ENCODE results near the gene PHF21A. TPM values are rescaled to one million over a fixed set of nuclear protein-coding genes. Genes with fewer than 3 reads are reported as not detected.
A peak's percentile ranks its signal among the peaks of the same experiment; 100 is the strongest.

Gene PHF21A
- total RNA-seq, 1 donor from 2014 or later, result 33.7 TPM

DNA sequence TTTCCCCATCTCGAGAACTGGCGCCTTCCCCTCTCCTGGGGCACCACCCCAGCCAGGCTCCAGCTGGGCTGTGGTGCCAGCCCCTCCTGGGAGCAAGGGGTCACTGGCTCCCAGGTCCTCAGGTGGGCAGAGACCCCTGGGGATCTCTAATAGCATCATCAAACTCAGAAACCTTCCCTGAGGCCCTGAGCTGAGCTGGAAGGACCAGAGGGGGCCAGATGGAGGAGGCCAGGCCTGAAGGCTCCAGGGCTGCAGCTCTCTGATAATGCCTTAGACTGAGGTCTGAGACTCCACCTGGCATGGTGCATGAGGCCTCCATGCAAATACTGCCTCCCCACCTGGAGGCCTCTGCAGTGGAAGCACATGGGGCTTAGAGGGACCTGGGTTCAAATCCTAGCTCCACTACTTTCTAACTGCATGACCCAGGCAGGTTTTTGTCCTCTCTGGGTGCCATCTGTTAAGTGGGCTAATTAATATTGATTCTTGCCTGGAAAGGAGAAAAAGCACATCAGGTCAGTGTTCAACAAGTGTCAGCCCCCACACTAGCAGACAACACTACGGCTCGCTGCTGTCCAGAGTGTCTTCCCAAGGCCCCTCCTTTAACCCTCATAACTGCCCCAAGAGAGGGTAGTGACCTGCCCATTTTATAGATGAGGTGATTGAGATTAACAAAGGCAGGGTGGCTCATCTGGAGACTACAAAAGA is 234.3 kb downstream of the PHF21A start:
- Mint-ChIP-seq H3K4me1 (peaks cover 6% of the 10 kb centered on the region), H3K27me3 (peaks cover 10% of the 10 kb centered on the region), H3K9me3 (no peaks in the 10 kb centered on the region), H3K4me3 (peak overlapping the region; percentile 28), H3K36me3 (ENCODE audit: low read depth) (no peaks in the 10 kb centered on the region), H3K27ac (no peak overlapping the region)
- no peak for DNase-seq
- intact Hi-C loops (cut with micrococcal nuclease), result loop anchor here (5.0 kb wide), 1 partner anchor 40 kb away; the partner anchor contains the start of gene CRY2

- DNase-seq, result no peak
- no peak overlapping the region for H3K27ac Mint-ChIP-seq
- intact Hi-C loops (cut with micrococcal nuclease), result loop anchor here (1.0 to 5.0 kb wide), 2 partner anchors 32 to 39 kb away; partner anchors contain the start of gene CRY2
- H3K27me3 Mint-ChIP-seq, result peaks cover 10% of the 10 kb centered on the region
- H3K36me3 Mint-ChIP-seq (ENCODE audit: low read depth), result no peaks in the 10 kb centered on the region
- H3K4me3 Mint-ChIP-seq, result peak overlapping the region; percentile 28
- peaks cover 6% of the 10 kb centered on the region for H3K4me1 Mint-ChIP-seq
- H3K9me3 Mint-ChIP-seq, result no peaks in the 10 kb centered on the region
These were observed 235.1 kb downstream of the PHF21A start for GRCh38 chr11:45885921-45886721.

DNA sequence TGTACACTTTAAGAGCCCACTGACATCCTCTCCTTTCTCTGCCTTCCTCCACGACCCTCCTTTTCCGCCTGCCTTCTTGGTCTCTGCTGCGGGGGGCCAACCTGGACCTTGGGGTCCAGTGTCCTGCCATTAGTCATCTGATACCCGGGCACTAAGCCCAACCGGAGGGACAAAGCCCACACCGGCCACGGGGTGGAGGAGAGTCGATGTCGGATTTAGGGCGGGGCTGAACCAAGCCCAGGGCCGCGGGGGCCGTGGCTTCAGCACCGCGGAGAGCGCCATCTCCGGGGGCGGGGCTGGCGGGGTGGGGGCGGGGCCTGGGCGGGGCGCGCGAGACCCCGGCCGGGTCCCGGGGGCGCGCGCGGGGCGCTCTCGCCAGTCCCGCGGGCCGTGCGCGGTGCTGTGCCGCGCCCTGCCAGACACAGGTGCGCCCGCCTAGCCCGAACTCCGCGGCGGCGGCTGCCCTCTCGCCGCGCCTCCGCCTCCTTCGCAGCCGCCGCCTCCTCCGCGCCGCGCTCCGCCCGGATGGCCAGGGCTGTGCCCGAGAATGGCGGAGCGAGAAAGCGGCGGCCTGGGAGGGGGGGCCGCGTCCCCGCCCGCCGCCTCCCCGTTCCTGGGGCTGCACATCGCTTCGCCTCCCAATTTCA is 235.9 kb downstream of the PHF21A start, which contains the start of gene MAPK8IP1:
Gene MAPK8IP1, plus strand, starts transcription at position 378 of the 647 bp plus-strand sequence. Its CDS starts 170 bp downstream, at position 548.
- no peaks in the 10 kb centered on the region for H3K9me3 Mint-ChIP-seq
- peaks cover 6% of the 10 kb centered on the region for H3K4me1 Mint-ChIP-seq
- H3K36me3 Mint-ChIP-seq (ENCODE audit: low read depth), result peaks cover 1% of the 10 kb centered on the region
- DNase-seq, result peak; percentile 88
- no peak within 1 kb of the TSS for H3K27ac Mint-ChIP-seq
- intact Hi-C loops (cut with micrococcal nuclease), result loop anchor here (1.0 to 5.0 kb wide), 2 partner anchors 33 to 38 kb away; partner anchors contain the start of gene CRY2
- H3K27me3 Mint-ChIP-seq, result peaks cover 10% of the 10 kb centered on the region
- H3K4me3 Mint-ChIP-seq, result peak within 1 kb of the TSS; percentile 79

GRCh38 chr11:45884596-45885185 is 236.6 kb downstream of the PHF21A start:
- intact Hi-C loops (cut with micrococcal nuclease), result loop anchor here (1.0 to 5.0 kb wide), 2 partner anchors 34 to 37 kb away; partner anchors contain the start of gene CRY2
- Mint-ChIP-seq H3K27me3 (peaks cover 10% of the 10 kb centered on the region), H3K9me3 (no peaks in the 10 kb centered on the region), H3K27ac (no peak overlapping the region), H3K4me1 (peaks cover 6% of the 10 kb centered on the region), H3K4me3 (peak overlapping the region; percentile 79), H3K36me3 (ENCODE audit: low read depth) (peaks cover 1% of the 10 kb centered on the region)
- no peak for DNase-seq

Other genes starting within 250 kb of the PHF21A start
- gene MAPK8IP1, start 235.8 kb downstream of the PHF21A start, total RNA-seq, result 0.49 and 0.83 TPM in 2 replicates
- 1.8 and 2.0 TPM in 2 replicates for gene FREY1, start 214.2 kb downstream of the PHF21A start, total RNA-seq
- gene PEX16, start 203.6 kb downstream of the PHF21A start, total RNA-seq, result 31.3 and 34.8 TPM in 2 replicates
- gene LARGE2, start 198.8 kb downstream of the PHF21A start, total RNA-seq, result not detected in 2 replicates
- 0.09 and 0.17 TPM in 2 replicates for gene CREB3L1, start 156.2 kb upstream of the PHF21A start, total RNA-seq
- 87.4 and 94.7 TPM in 2 replicates for gene DGKZ, start 226.0 kb upstream of the PHF21A start, total RNA-seq